ENCODE data around the gene PKD1L1.
"Not testable (repeated sequence)": the region's sequence is repeated elsewhere in the genome, so short reads cannot be mapped to it uniquely, and the experiment has no call there.

Gene PKD1L1

DNA sequence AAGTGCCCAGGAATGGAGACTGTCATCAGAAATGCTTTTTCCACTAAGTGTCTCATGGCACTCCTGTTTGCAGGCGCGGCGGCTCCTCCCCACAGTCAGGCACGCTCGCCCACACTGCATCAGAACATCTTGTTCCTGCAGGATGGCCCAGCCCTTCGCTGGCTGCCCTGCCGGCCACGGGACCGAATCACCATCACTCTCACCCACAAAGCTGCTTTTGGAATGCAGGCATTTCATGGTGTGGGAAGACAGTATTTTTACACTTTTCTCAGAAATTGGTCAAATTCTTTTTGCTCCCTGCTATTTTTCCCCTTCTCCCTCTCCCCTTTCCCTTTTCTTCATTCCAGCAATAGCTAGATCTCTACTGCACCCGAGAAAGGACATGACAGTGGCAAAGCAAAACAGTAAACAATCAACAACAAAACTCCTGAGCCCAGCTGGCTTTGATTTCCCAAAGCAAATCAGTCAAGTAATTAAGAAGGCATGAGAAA lies 190.3 kb downstream of the PKD1L1 start:
- H3K9me3 Mint-ChIP-seq: no peaks in the 10 kb centered on the region
- no peak for DNase-seq

GRCh38 chr7:47756636-47757035 lies 191.6 kb downstream of the PKD1L1 start:
- CTCF ChIA-PET: no interaction called here
- H3K27ac Mint-ChIP-seq: no peak overlapping the region
- H3K36me3 Mint-ChIP-seq: no peaks in the 10 kb centered on the region
- H3K4me1 Mint-ChIP-seq: no peaks in the 10 kb centered on the region
- no peaks in the 10 kb centered on the region for H3K27me3 Mint-ChIP-seq
- DNase-seq: no peak
- H3K4me3 Mint-ChIP-seq: no peak overlapping the region
- H3K9me3 Mint-ChIP-seq: no peaks in the 10 kb centered on the region

More for the DNA sequence above, 190.3 kb downstream of the PKD1L1 start:
- H3K4me1 Mint-ChIP-seq: no peaks in the 10 kb centered on the region
- no peaks in the 10 kb centered on the region for H3K36me3 Mint-ChIP-seq
- no peak overlapping the region for H3K27ac Mint-ChIP-seq
- no peaks in the 10 kb centered on the region for H3K27me3 Mint-ChIP-seq
- H3K4me3 Mint-ChIP-seq: no peak overlapping the region
- CTCF ChIA-PET: no interaction called here

DNA sequence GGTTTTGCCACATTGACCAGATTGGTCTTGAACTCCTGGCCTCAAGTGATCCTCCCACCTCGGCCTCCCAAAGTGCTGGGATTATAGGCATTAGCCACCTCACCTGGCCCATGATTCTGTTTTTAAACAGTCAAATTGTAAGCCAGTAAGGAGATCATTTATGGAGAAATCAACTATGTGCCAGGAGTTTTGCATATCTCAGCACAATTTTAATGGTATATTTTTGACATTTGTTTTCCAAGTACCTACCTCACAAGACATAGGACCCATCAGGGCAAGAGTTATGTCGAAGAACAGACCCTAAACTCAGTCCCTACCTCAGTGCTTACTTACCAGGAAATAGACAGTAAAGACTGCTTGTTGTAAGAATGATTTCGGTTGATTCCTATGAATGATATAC lies 193.0 kb downstream of the PKD1L1 start:
- H3K27me3 Mint-ChIP-seq: no peaks in the 10 kb centered on the region
- no peaks in the 10 kb centered on the region for H3K9me3 Mint-ChIP-seq
- CTCF ChIA-PET: no interaction called here
- DNase-seq: no peak
- no peak overlapping the region for H3K27ac Mint-ChIP-seq
- no peaks in the 10 kb centered on the region for H3K36me3 Mint-ChIP-seq
- peaks cover 4% of the 10 kb centered on the region for H3K4me1 Mint-ChIP-seq
- H3K4me3 Mint-ChIP-seq: no peak overlapping the region

DNA sequence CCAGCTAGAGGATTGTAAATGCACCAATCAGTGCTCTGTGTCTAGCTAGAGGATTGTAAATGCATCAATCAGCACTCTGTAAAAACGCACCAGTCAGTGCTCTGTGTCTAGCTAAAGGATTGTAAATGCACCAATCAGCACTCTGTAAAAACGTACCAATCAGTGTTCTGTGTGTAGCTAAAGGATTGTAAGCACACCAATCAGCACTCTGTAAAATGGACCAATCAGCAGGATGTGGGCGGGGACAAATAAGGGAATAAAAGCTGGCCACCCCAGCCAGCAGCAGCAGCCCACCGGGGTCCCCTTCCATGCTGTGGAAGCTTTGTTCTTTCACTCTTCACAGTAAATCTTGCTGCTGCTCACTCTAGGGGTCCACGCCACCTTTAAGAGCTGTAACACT lies 196.5 kb downstream of the PKD1L1 start:
- H3K27me3 Mint-ChIP-seq, H3K36me3 Mint-ChIP-seq, CTCF ChIA-PET, H3K27ac Mint-ChIP-seq, H3K4me1 Mint-ChIP-seq, DNase-seq, H3K9me3 Mint-ChIP-seq, H3K4me3 Mint-ChIP-seq: not testable (repeated sequence)

- no peak overlapping the region for H3K4me3 Mint-ChIP-seq
- H3K36me3 Mint-ChIP-seq: no peaks in the 10 kb centered on the region
- H3K4me1 Mint-ChIP-seq: peaks cover 4% of the 10 kb centered on the region
- CTCF ChIA-PET: no interaction called here
- DNase-seq: no peak
- no peaks in the 10 kb centered on the region for H3K9me3 Mint-ChIP-seq
- no peak overlapping the region for H3K27ac Mint-ChIP-seq
- no peaks in the 10 kb centered on the region for H3K27me3 Mint-ChIP-seq
Observed at GRCh38 chr7:47751043-47751442, 197.2 kb downstream of the PKD1L1 start.

DNA sequence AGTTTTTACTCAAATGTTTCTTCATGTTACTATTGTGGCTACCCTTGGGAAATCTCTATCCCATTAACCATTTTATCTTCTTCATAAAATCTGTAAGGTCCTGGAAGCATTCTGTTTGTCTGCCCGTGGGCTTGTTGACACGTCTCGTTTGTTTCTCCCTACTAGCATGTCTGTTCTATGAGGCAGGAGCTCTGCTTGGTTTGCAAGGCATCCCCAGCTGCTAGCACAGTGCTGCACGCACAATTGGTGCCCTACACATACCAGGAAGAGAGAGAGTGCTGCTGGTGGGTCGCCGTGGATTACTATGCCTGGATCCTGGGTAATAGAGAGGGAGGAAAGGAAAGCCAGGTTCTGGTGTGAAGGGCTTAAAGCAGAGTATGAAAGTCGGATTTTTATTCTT lies 200.2 kb downstream of the PKD1L1 start:
- CTCF ChIA-PET: no interaction called here
- H3K27me3 Mint-ChIP-seq: peaks cover 6% of the 10 kb centered on the region

GRCh38 chr7:47747160-47747559 lies 201.1 kb downstream of the PKD1L1 start:
- no peaks in the 10 kb centered on the region for H3K9me3 Mint-ChIP-seq
- no peak overlapping the region for H3K4me3 Mint-ChIP-seq
- H3K36me3 Mint-ChIP-seq: no peaks in the 10 kb centered on the region
- CTCF ChIA-PET: no interaction called here
- DNase-seq: no peak
- H3K27me3 Mint-ChIP-seq: peaks cover 6% of the 10 kb centered on the region
- no peak overlapping the region for H3K27ac Mint-ChIP-seq
- H3K4me1 Mint-ChIP-seq: peaks cover 4% of the 10 kb centered on the region

More for the DNA sequence above, 200.2 kb downstream of the PKD1L1 start:
- Mint-ChIP-seq H3K36me3 (no peaks in the 10 kb centered on the region), H3K4me1 (peaks cover 4% of the 10 kb centered on the region), H3K9me3 (no peaks in the 10 kb centered on the region), H3K4me3 (no peak overlapping the region), H3K27ac (no peak overlapping the region)
- no peak for DNase-seq

DNA sequence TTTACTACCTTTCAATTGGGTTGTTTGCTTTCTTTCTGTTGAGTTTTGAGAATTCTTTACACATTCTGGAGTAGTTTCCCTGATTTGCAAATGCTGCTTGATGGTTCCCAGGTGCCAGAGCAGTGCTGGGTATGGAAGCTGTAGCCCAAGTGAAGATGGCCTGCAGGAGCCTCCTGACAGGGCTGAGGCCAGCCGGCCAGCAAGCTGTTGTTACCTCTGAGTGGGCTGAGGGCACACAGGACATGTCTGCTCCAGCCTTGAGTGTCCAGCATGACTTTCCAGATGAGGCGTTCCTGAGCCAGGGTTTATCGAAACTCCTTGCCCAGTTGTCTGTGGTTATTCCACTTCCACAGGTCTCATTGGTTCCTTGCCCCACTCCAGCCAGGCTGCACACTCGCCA lies 201.8 kb downstream of the PKD1L1 start:
- H3K4me1 Mint-ChIP-seq: peaks cover 4% of the 10 kb centered on the region
- peaks cover 6% of the 10 kb centered on the region for H3K27me3 Mint-ChIP-seq
- H3K27ac Mint-ChIP-seq: no peak overlapping the region
- H3K4me3 Mint-ChIP-seq: no peak overlapping the region
- H3K9me3 Mint-ChIP-seq: no peaks in the 10 kb centered on the region
- no peaks in the 10 kb centered on the region for H3K36me3 Mint-ChIP-seq
- no peak for DNase-seq
- CTCF ChIA-PET: no interaction called here

- Mint-ChIP-seq H3K36me3 (no peaks in the 10 kb centered on the region), H3K4me1 (no peaks in the 10 kb centered on the region), H3K27me3 (peaks cover 6% of the 10 kb centered on the region), H3K27ac (no peak overlapping the region), H3K9me3 (no peaks in the 10 kb centered on the region), H3K4me3 (no peak overlapping the region)
- CTCF ChIA-PET: interaction anchor here (0.8 to 1.1 kb wide), 2 partner anchors 10 to 479 kb away, joined by 3 read pairs; no protein-coding TSS in a partner anchor
- no peak for DNase-seq
Observed at GRCh38 chr7:47744883-47745282, 203.4 kb downstream of the PKD1L1 start.

GRCh38 chr7:47743965-47744591 lies 204.2 kb downstream of the PKD1L1 start:
- DNase-seq: no peak
- H3K9me3 Mint-ChIP-seq: no peaks in the 10 kb centered on the region
- H3K4me3 Mint-ChIP-seq: no peak overlapping the region
- no peaks in the 10 kb centered on the region for H3K36me3 Mint-ChIP-seq
- CTCF ChIA-PET: interaction anchor here (0.8 kb wide), 1 partner anchor 478 kb away, joined by 3 read pairs; no protein-coding TSS in a partner anchor
- H3K4me1 Mint-ChIP-seq: no peaks in the 10 kb centered on the region
- H3K27ac Mint-ChIP-seq: no peak overlapping the region
- H3K27me3 Mint-ChIP-seq: peaks cover 6% of the 10 kb centered on the region

DNA sequence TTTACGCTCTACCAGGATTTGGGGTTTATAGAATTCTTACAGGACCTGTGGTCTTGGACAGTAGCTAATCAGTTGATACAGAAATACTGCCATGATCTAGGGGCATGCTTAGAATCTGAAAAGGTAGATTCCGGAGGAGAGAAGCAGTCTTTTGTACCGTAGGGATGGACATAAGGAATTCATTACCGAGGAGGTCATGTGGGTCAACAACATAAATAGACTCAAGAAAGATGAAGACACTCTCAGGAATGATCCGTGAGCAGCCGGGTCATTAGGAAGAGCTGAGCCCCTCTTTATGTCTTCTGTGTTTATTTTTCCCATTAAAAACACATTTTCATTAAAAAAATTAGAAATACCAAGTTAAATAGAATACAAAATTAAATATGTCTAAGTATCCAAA lies 206.3 kb downstream of the PKD1L1 start:
- peaks cover 6% of the 10 kb centered on the region for H3K27me3 Mint-ChIP-seq
- no peak for DNase-seq
- H3K4me3 Mint-ChIP-seq: no peak overlapping the region
- CTCF ChIA-PET: no interaction called here
- H3K36me3 Mint-ChIP-seq: no peaks in the 10 kb centered on the region
- no peaks in the 10 kb centered on the region for H3K9me3 Mint-ChIP-seq
- H3K4me1 Mint-ChIP-seq: no peaks in the 10 kb centered on the region
- H3K27ac Mint-ChIP-seq: no peak overlapping the region

- H3K4me3 Mint-ChIP-seq: no peak overlapping the region
- H3K27ac Mint-ChIP-seq: no peak overlapping the region
- CTCF ChIA-PET: no interaction called here
Observed at GRCh38 chr7:47739891-47740290, 208.4 kb downstream of the PKD1L1 start.

GRCh38 chr7:47739301-47739875 lies 208.9 kb downstream of the PKD1L1 start:
- Mint-ChIP-seq H3K9me3 (no peaks in the 10 kb centered on the region), H3K27me3 (peaks cover 9% of the 10 kb centered on the region), H3K36me3 (no peaks in the 10 kb centered on the region), H3K4me1 (no peaks in the 10 kb centered on the region), H3K27ac (no peak overlapping the region), H3K4me3 (no peak overlapping the region)
- no peak for DNase-seq
- CTCF ChIA-PET: no interaction called here

More at GRCh38 chr7:47739891-47740290, 208.4 kb downstream of the PKD1L1 start:
- H3K4me1 Mint-ChIP-seq: no peaks in the 10 kb centered on the region
- H3K9me3 Mint-ChIP-seq: no peaks in the 10 kb centered on the region
- DNase-seq: no peak
- H3K27me3 Mint-ChIP-seq: peaks cover 6% of the 10 kb centered on the region
- no peaks in the 10 kb centered on the region for H3K36me3 Mint-ChIP-seq

GRCh38 chr7:47738563-47739166 lies 209.6 kb downstream of the PKD1L1 start:
- Mint-ChIP-seq H3K27ac (no peak overlapping the region), H3K4me3 (no peak overlapping the region), H3K27me3 (peaks cover 5% of the 10 kb centered on the region), H3K9me3 (no peaks in the 10 kb centered on the region), H3K4me1 (no peaks in the 10 kb centered on the region), H3K36me3 (no peaks in the 10 kb centered on the region)
- CTCF ChIA-PET: no interaction called here
- no peak for DNase-seq

GRCh38 chr7:47737601-47738000 lies 210.7 kb downstream of the PKD1L1 start:
- no peaks in the 10 kb centered on the region for H3K4me1 Mint-ChIP-seq
- CTCF ChIA-PET: no interaction called here
- H3K4me3 Mint-ChIP-seq: no peak overlapping the region
- H3K9me3 Mint-ChIP-seq: no peaks in the 10 kb centered on the region
- H3K27me3 Mint-ChIP-seq: peaks cover 5% of the 10 kb centered on the region
- DNase-seq: no peak
- H3K27ac Mint-ChIP-seq: no peak overlapping the region
- H3K36me3 Mint-ChIP-seq: no peaks in the 10 kb centered on the region

Measured in activated naive CD4-positive, alpha-beta T cell treated with anti-CD3 and anti-CD28 coated beads, Interleukin-2, amount 10 ng/mL, durations not matched to agents 7 days and 5 days (primary cell).